Stimulated activated CD8-positive, alpha-beta memory T cell treated with anti-CD3 and anti-CD28 coated beads, Interleukin-7, amount 100 ng/mL, for 1 hour (primary cell): Measurements from ENCODE around the gene CACNG3.

ENCODE experiments used
- DNase-seq, 2 donors: peaks; one replicate each; pipeline ENCODE4 v3.0.0-alpha.2; 2020; ENCODE audit warnings: low read depth in 2 of 2

The CACNG3 gene

DNA sequence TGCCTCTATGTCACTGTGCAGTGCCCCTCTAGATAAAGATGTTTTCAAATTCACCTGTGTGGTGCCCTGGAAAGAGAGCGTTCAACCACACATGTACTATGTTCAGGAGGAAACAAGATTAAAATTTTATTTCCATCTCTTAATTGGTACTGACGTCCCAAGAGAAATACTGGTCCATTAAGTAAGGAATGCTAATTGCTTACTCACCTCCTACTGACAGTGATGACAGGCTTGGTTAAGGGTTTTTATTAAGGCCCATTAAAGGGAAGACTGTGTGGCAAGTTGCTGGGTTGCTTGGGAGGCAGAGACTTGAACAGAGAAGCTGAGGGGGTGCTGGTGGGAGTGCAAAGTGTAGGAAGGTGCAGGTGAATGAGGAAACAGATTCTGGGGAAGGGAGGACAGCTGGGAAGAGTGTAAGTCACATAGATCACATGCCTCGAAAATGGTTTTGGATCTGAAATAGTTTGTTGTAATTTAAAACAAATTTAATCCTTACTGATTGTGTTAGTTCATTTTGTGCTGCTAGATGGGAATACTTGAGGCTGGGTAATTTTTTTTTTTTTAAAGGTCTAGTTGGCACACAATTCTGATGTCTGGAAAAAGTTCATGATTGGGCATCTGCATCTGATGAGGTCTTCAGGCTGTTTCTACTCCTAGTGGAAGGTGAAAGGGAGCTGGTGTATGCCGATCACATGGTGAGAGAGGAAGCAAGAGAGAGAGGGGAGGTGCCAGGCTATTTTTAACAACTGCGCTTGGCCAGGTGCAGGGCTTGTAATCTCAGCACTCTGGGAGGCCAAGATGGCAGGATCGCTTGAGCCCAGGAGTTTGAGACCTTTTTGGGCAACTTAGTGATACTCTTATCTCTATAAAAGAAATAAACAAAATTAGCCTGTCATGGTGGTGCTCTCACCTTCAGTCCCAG lies 140.5 kb downstream of the CACNG3 start:
- DNase-seq: no peak

GRCh38 chr16:24409045-24409444 lies 152.9 kb downstream of the CACNG3 start:
- DNase-seq: no peak
